ENCODE results near the gene ZNF532.

ZNF532 gene

DNA sequence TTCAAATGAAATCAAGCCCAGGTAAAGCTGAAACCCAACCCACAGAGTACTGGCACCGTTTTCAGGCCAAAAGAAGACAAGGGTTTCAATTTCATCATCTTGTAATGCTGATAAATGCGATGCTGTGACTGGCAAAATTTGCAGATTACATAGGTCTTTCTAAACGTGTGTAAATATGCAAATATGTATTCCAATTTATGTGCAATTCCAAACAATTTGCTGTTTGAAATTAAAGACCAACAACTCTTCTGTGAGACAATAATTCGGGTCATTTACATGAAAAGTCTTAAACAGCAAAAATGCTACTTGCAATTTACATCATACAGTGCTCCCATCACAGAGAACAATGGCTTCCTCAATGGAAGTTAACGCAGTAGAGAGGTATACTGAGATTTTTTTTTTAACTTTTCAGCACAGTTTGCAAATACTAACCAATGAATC lies 2.8 kb upstream of the ZNF532 start:
- Mint-ChIP-seq H3K4me3 (no peak overlapping the region), H3K9me3 (no peaks in the 10 kb centered on the region)

DNA sequence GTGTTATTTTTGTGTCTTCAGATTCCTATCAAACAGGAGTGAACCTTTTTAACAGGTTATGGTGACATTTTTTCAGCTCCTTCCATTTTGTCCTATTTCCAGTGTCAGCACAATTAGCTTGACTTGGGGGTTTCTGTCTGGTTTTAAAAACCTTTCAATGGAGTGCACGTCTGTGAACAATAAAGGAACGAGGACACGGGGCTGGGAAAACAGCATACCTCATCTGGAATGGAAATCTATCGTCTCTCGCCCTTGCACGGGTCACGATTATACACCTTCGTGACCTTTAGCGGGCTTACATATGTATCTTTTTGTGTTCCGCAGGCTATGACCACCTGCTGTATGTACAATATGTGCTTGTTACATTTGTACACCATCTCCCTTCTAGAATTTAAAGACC lies 2.3 kb upstream of the ZNF532 start:
- H3K27me3 Mint-ChIP-seq = no peaks in the 10 kb centered on the region
- H3K27ac Mint-ChIP-seq = peak overlapping the region; percentile 99
- H3K4me1 Mint-ChIP-seq = peaks cover 52% of the 10 kb centered on the region
- peak overlapping the region; percentile 86 for H3K4me3 Mint-ChIP-seq
- no peak for ATAC-seq
- peaks cover 33% of the 10 kb centered on the region for H3K36me3 Mint-ChIP-seq
- H3K9me3 Mint-ChIP-seq = no peaks in the 10 kb centered on the region

More for the DNA sequence above, 2.8 kb upstream of the ZNF532 start:
- no peak for ATAC-seq
- Mint-ChIP-seq H3K27ac (peak overlapping the region; percentile 99), H3K36me3 (peaks cover 28% of the 10 kb centered on the region), H3K27me3 (no peaks in the 10 kb centered on the region), H3K4me1 (peaks cover 48% of the 10 kb centered on the region)

DNA sequence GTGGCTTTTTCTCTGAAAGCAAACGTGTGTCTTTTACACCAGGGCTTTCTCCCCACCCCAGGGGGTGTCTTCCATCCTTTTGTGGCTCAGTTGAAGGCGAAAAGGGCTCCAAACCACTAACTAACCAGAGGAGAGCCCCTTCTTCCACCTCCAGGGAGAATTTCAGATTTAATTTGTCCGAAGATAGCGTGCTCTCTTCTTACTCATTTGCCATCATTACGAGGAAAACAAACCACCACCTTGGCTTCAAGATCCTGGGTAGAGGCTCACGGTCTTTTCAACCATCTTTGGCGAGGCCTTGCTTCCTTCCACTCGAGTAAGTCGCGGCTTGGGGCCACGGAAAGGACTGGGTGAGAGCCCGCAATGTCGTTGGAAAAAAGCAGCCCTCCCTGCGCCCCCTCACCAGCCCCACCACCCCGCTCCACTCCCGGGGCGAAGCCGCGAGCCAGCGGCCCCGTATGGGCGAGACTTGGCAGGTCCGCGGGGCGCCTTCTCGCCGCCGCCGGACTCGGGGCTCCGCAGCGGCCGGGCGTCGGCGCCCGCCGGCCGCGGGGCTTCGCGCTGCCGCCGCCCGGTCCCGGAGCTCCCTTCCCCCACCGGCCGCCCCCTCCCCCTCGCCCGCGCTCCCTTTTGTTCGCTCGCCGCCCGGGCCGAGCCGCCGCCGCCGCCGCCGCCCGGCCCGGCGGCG lies 1.7 kb upstream of the ZNF532 start:
- H3K27me3 Mint-ChIP-seq = no peaks in the 10 kb centered on the region
- H3K36me3 Mint-ChIP-seq = peaks cover 40% of the 10 kb centered on the region
- H3K4me3 Mint-ChIP-seq = peak overlapping the region; percentile 86
- peak overlapping the region; percentile 99 for H3K27ac Mint-ChIP-seq
- peak; percentile 56 for ATAC-seq
- peaks cover 53% of the 10 kb centered on the region for H3K4me1 Mint-ChIP-seq
- H3K9me3 Mint-ChIP-seq = no peaks in the 10 kb centered on the region

DNA sequence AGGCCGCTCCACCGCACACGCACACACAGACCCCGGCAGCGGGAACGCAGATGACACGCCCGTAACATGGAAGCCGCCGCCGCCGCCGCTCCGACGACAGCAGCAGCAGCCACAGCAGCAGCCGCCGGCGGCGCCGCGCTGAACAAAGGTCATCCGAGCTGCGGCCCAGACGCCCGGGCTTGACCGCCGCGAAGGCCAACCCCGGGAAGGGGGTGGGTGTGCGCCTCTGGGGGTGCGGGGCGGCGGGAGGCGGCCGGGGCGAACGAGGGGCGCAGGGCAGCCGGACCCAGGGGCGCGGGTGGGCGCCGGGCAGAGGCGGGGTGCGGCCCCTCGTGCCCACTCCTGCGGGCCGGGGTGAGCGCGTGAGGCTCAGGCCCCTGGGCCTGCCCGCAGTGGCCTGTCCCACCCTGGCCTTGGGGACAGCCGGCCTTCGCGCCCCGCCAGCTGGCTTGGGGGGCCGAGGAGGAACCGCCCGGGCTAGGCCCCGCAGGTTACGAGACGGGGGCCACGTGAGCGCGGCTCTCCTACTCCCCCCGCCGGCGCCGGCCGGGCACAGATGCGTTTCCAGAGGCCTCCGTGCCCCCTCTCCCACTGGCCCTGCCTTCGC lies 1.0 kb upstream of the ZNF532 start:
- H3K27me3 Mint-ChIP-seq = no peaks in the 10 kb centered on the region
- H3K9me3 Mint-ChIP-seq = no peaks in the 10 kb centered on the region
- peak overlapping the region; percentile 99 for H3K27ac Mint-ChIP-seq

DNA sequence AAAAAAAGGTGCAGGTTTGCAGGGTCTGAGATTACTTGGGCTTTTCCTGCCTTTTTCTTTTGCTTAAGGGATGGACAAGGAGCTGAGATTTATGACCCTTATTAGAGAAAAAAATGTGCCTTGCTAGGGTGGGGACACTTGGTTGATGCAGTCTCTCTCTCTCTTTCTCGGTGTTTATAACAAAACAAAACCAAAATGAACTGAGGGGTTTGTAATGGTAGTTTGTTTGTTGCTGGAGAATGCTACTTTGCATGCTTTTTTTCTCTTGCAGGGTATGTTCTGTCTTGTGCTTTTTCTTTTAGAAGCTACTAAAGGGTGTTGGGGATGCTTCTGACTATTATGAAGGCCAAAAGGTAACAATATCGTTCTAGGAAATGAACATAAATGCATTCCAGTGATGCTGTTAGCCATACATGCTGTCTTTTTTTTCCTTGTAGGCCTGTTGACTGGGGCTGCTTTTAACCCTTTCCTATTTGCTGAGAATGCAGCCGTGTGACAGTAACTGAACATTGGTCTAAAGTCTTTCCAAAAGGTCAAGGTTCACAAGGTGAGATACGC lies 435 bp downstream of the ZNF532 start:
- Mint-ChIP-seq H3K27ac (peak overlapping the region; percentile 99), H3K4me1 (peaks cover 45% of the 10 kb centered on the region), H3K27me3 (no peaks in the 10 kb centered on the region), H3K4me3 (peak overlapping the region; percentile 21), H3K36me3 (peaks cover 61% of the 10 kb centered on the region), H3K9me3 (no peaks in the 10 kb centered on the region)
- no peak for ATAC-seq

More for the DNA sequence above, 1.0 kb upstream of the ZNF532 start:
- peaks cover 47% of the 10 kb centered on the region for H3K4me1 Mint-ChIP-seq
- peak overlapping the region; percentile 80 for H3K4me3 Mint-ChIP-seq
- peaks cover 46% of the 10 kb centered on the region for H3K36me3 Mint-ChIP-seq
- peak; percentile 81 for ATAC-seq

DNA sequence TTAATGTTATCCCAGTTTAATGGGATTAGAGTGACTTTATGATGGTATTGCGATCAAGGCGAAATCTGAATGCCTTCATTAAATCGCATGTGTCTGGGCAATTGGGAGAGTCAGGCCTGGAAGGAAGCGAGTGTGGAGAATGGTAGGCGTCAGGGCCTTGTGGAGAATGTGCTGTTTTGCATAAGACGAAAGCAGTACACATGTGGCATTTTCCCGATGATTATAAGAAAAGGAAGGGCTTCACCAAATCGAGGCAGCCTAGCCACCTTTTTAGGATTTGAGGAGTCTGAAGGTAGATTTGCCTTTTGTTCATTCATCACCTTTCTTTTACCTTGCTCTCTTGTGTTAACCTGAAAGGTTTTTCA lies 1.0 kb downstream of the ZNF532 start:
- Mint-ChIP-seq H3K9me3 (no peaks in the 10 kb centered on the region), H3K27me3 (no peaks in the 10 kb centered on the region), H3K4me1 (peaks cover 50% of the 10 kb centered on the region), H3K27ac (peak overlapping the region; percentile 99), H3K36me3 (peaks cover 66% of the 10 kb centered on the region), H3K4me3 (no peak overlapping the region)
- ATAC-seq = no peak

DNA sequence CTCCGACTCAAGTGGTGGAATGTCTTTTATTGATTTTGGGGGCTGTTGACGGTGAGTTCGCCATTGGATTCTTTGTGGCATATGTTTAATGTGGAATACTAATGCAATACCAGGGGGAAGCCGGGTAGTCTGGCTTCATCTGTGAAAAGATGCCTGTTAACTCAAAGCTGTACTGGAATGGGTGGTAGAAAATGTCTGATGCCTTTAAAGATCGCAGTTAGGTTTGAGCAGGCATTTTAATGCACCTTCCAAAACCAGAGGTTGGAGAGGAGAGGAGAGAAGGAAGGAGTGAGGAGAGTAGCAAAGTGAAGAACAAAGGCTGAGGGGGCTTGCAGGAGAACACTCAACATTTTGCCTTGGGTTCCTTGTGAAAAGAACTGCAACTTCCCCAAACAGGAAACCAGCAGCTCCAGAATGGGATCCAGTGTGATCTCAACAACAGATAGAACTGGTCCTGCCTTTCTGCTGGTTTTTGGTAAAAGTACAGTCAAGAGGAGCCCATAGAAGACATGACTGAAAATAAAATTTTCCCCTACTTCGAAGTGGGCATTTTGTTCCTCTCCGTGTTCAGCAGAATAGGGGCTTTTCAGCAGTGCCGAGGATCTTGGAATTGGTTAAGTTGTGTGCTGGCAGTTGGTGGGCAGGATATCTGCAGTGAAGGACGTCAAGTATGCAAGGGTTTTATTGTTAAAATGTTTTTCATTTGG lies 1.5 kb downstream of the ZNF532 start:
- peaks cover 56% of the 10 kb centered on the region for H3K4me1 Mint-ChIP-seq
- ATAC-seq = no peak
- H3K4me3 Mint-ChIP-seq = no peak overlapping the region
- no peaks in the 10 kb centered on the region for H3K9me3 Mint-ChIP-seq
- H3K36me3 Mint-ChIP-seq = peaks cover 72% of the 10 kb centered on the region
- H3K27ac Mint-ChIP-seq = peak overlapping the region; percentile 99
- no peaks in the 10 kb centered on the region for H3K27me3 Mint-ChIP-seq

DNA sequence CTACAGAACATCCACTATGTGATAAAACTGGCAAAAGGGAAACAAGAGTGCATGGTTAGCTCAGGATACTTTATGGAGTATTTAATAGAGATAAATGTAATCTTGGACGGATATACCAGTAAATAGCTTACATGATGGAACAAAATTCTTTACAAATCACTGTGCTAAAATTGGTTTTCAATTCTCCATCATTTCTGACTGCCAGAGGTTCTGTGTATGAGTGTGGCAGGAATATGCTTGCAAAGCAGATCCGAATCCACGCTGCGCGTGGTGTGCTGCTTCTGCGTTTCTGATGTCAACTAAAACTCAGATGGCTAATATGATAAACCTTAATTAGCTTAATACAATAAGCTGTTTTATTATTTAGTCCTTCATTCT lies 2.1 kb downstream of the ZNF532 start:
- H3K27me3 Mint-ChIP-seq = no peaks in the 10 kb centered on the region
- no peak for ATAC-seq
- no peak overlapping the region for H3K27ac Mint-ChIP-seq
- H3K36me3 Mint-ChIP-seq = peaks cover 77% of the 10 kb centered on the region
- H3K4me3 Mint-ChIP-seq = no peak overlapping the region
- H3K4me1 Mint-ChIP-seq = peaks cover 61% of the 10 kb centered on the region
- no peaks in the 10 kb centered on the region for H3K9me3 Mint-ChIP-seq

DNA sequence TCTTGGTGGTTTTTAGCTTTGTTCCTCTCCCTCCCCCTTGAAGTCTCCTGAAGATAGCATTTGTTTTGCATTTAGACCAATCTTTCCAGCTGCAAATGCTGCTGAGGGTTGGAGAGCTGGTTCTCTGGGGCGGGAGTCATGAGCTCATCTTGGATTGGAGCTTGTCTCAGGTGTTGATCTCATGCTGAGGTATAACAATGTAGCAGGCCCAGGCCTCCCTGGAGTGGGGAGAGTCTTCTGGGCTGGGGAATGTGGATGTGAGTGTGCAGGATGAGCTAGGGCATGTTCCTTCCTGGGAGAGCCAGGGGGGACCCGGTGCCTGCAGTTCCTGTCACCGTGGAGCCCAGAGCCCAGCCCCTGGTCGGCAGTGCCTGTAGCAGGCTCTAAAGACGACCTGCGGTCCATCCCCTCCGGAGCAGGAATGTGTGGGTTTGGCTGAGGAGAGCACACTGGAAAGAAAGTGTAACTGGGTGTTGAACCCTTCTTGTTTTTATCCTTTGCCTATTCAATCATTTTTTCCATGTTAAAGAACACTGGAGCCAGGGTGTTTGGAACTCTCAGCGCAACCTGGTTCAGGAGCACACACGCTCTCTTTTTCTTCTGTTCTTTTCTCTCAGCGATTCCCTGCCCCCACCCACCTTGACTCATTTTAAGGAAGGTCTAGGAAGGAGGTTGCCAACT lies 2.7 kb downstream of the ZNF532 start:
- ATAC-seq = no peak
- Mint-ChIP-seq H3K4me1 (peaks cover 61% of the 10 kb centered on the region), H3K9me3 (no peaks in the 10 kb centered on the region), H3K36me3 (peaks cover 79% of the 10 kb centered on the region), H3K27me3 (no peaks in the 10 kb centered on the region), H3K27ac (no peak overlapping the region), H3K4me3 (no peak overlapping the region)

DNA sequence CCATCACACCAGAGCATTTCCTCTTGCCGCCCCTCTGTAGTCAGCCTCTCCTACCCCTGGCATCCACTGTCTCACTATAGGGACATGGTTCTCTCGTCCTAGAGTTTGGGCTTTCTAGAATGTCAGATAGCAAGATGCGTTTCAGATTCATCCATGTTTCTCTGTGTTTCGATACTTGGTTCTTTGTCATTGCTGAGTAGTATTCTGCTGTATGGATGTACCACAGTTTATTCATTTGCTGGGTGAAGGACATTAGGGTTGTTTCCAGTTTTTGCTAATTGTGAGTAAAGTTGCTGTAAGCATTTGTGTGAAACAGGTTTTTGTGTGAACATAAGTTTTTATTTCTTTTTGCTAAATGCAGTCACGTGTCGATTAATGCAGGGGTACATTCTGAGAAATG lies 3.8 kb downstream of the ZNF532 start:
- no peaks in the 10 kb centered on the region for H3K27me3 Mint-ChIP-seq
- H3K4me3 Mint-ChIP-seq = no peak overlapping the region
- peaks cover 89% of the 10 kb centered on the region for H3K36me3 Mint-ChIP-seq
- H3K9me3 Mint-ChIP-seq = no peaks in the 10 kb centered on the region
- ATAC-seq = no peak
- no peak overlapping the region for H3K27ac Mint-ChIP-seq
- peaks cover 61% of the 10 kb centered on the region for H3K4me1 Mint-ChIP-seq

DNA sequence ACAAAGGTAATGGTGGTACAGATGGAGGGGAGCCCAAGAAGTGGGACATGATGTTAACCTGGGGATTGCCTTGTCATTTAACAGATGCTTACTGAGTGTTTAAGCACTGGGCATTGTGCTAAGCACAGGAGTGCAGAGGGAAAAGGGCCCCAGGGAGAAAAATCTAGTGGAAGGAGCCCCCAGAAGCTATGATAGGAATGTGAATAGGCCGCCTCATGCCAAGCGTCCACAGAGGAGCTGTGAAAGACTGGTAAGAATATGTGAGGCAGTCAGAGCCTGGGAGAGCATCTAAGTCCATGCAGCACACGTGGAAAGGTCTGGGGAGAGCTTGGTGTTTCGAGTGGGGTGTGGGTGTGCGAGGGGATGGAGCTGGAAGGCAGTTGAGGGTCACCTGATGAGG lies 5.5 kb downstream of the ZNF532 start:
- H3K27me3 Mint-ChIP-seq = no peaks in the 10 kb centered on the region
- no peak overlapping the region for H3K4me3 Mint-ChIP-seq
- H3K9me3 Mint-ChIP-seq = no peaks in the 10 kb centered on the region
- no peak for ATAC-seq
- H3K27ac Mint-ChIP-seq = peak overlapping the region; percentile 6
- peaks cover 54% of the 10 kb centered on the region for H3K4me1 Mint-ChIP-seq
- H3K36me3 Mint-ChIP-seq = peaks cover 89% of the 10 kb centered on the region

DNA sequence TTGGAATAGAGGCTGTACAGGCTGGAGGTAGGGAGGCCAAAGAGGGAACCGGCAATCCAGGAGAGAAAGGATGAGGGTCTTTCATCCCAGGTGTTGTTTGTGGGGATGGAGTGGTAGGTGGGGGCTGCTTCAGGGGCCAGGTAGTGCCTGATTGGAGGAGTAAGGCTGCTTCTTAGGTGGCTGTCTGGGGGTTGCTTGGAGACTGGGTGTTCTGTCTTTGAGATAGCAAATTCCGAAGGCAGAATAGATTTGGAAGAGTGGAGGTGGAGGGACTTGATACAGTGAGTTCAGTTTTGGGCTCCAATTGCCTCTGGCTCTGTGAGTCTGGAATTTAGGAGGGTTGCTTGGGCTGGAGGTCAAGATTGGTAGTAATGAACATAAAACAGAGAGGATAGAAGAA lies 5.9 kb downstream of the ZNF532 start:
- no peak for ATAC-seq
- Mint-ChIP-seq H3K4me1 (peaks cover 54% of the 10 kb centered on the region), H3K27ac (peak overlapping the region; percentile 6), H3K9me3 (no peaks in the 10 kb centered on the region), H3K4me3 (no peak overlapping the region), H3K27me3 (no peaks in the 10 kb centered on the region), H3K36me3 (peaks cover 84% of the 10 kb centered on the region)

DNA sequence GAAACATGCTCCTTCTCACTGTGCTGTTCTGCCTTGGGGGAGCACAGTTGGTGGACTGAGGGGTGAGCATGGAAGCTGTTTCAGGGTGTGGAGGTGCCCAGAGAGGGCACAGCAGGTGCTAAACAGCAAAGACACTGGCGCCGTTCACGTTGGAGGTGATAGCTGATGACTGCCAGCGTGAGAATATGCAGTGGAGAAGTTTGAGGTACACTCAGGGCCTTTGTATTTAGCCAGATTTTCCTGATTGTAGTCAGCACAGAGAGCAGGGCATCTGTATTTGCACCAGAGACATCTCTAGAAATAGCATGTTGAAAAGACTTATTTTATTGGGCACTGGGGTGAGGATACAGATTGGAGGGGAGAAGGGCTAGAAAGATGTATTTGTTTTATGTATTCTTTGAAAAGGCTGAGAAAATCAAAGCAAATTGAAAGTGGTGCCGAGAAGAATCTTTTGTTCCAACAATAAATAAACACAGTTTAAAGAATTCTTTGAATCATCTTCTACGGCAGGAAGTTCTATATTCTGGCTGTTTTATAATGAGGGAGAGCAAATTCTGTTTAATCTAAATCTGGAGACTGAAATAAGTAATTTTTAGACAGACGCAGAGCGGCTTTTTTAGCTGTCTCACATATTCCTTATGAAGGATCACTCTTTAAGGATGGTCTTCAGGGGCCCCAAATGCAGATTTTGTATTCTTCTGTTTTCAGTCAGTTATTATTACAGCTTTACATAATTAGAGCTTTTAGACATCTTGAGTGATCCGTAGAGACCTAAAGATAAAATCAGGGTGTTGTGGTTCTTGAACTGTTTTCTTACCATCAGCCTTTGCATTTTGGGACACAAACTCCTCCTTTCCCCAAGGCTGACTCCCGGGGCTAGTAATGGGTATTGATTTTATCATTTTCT lies 7.1 kb downstream of the ZNF532 start:
- Mint-ChIP-seq H3K27me3 (no peaks in the 10 kb centered on the region), H3K4me3 (no peak overlapping the region), H3K4me1 (peaks cover 50% of the 10 kb centered on the region), H3K36me3 (peaks cover 76% of the 10 kb centered on the region), H3K27ac (no peak overlapping the region), H3K9me3 (no peaks in the 10 kb centered on the region)
- peak; percentile 48 for ATAC-seq

DNA sequence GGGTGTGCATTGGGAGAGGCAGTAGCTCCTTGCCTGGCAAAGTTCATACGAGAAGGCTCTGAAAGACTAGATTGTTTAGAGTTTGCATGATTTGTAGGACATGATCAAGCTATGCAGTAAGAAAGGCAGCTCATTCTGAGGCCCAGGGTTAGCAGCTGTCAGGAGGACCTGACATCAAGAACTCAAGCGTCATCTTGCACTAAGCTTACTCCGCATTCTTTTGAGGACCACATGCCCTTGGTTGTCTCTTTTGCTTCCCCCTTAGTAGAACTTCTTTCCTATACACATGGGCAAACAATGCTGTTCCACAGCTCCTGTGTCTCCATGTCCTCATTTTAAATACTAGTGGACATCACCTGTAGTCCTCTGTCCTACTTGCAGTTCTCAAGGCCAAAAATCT lies 14.0 kb downstream of the ZNF532 start:
- Mint-ChIP-seq H3K27ac (no peak overlapping the region), H3K9me3 (no peaks in the 10 kb centered on the region), H3K4me1 (peaks cover 28% of the 10 kb centered on the region), H3K36me3 (peaks cover 75% of the 10 kb centered on the region), H3K27me3 (no peaks in the 10 kb centered on the region), H3K4me3 (no peak overlapping the region)
- ATAC-seq = no peak
